SK-N-SH (cell line): Measurements from ENCODE around the gene CRB1. TPM values are rescaled to one million over a fixed set of nuclear protein-coding genes. Genes with fewer than 3 reads are reported as not detected.

Source experiments
- CTCF ChIA-PET: fragments of 300-600, 350-600 bp; formaldehyde crosslinking; extraction: SDS; loops from one replicate; lab custom pipeline; 2021; lab: Yijun Ruan, JAX
- POLR2A ChIA-PET: fragments of 350-600 bp; sonication (Branson Sonifier 250); formaldehyde crosslinking; extraction: SDS; loops from one replicate; lab custom pipeline; 2020; ENCODE audit warnings: antibody characterized with exemption, inconsistent platforms; lab: Yijun Ruan, JAX
- DNase-seq: peaks from one replicate; pipeline ENCODE4 v3.0.0; 2012
- H2AFZ ChIP-seq: fragments of 200-600 bp; sonication (generic); 2 replicates; pipeline ENCODE4 v1.8.1; 2016; ENCODE audit warnings: antibody characterized with exemption, mild to moderate bottlenecking, low read depth
- H3F3A ChIP-seq: fragments of 200-600 bp; sonication (generic); replicated peaks from 2 replicates; pipeline ENCODE3; 2016; ENCODE audit warnings: antibody characterized with exemption, mild to moderate bottlenecking; ENCODE audit not compliant: insufficient read depth
- H3K27ac ChIP-seq, 2 experiments: fragments of 200-500 bp in 1 of 2; fragments of 200-600 bp in 1 of 2; sonication (Bioruptor generic) in 1 of 2; sonication (generic), shearing (Covaris generic) in 1 of 2; 2 replicates each; pipeline versions ENCODE4 v1.5.1 to v1.6.1; 2014 to 2016; ENCODE audit warnings: low read depth in 2 of 2, inconsistent platforms in 1 of 2, low read length in 1 of 2, mild to moderate bottlenecking in 1 of 2, mixed read lengths in 1 of 2
- H3K27me3 ChIP-seq: fragments of 200-600 bp; sonication (generic), shearing (Covaris generic); 2 replicates; pipeline ENCODE4 v1.6.1; 2016; ENCODE audit warnings: mixed run types; ENCODE audit not compliant: insufficient read depth
- H3K36me3 ChIP-seq, 2 experiments: fragments of 200-500 bp in 1 of 2; fragments of 200-600 bp in 1 of 2; sonication (Bioruptor generic) in 1 of 2; sonication (generic) in 1 of 2; replicated peaks in 1 of 2; 2 replicates each; pipeline versions ENCODE3 to v1.5.1; 2014 to 2016; ENCODE audit warnings: low read length in 1 of 2, mild to moderate bottlenecking in 1 of 2; ENCODE audit not compliant: insufficient read depth in 2 of 2, control insufficient read depth in 1 of 2
- H3K4me1 ChIP-seq, 2 experiments: fragments of 200-500 bp in 1 of 2; fragments of 200-600 bp in 1 of 2; sonication (Bioruptor generic) in 1 of 2; sonication (generic), shearing (Covaris generic) in 1 of 2; 2 replicates each; pipeline versions ENCODE4 v1.5.1 to v1.6.1; 2014 to 2016; ENCODE audit warnings: low read depth in 1 of 2, low read length in 1 of 2, mixed run types in 1 of 2; ENCODE audit not compliant: insufficient read depth in 2 of 2, control insufficient read depth in 1 of 2
- H3K4me2 ChIP-seq: fragments of 200-600 bp; sonication (generic), shearing (Covaris generic); 2 replicates; pipeline ENCODE4 v1.6.1; 2017; ENCODE audit warnings: mixed run types
- H3K4me3 ChIP-seq, 2 experiments: fragments of 200-500 bp in 1 of 2; fragments of 200-600 bp in 1 of 2; sonication (Bioruptor generic) in 1 of 2; sonication (generic), shearing (Covaris generic) in 1 of 2; 2 replicates each; pipeline versions ENCODE4 v1.5.1 to v1.8.1; 2014 to 2016; ENCODE audit warnings: low read depth in 2 of 2, inconsistent platforms in 1 of 2, low read length in 1 of 2, mild to moderate bottlenecking in 1 of 2, mixed read lengths in 1 of 2, moderate library complexity in 1 of 2
- H3K79me2 ChIP-seq: fragments of 200-600 bp; sonication (generic); 2 replicates; pipeline ENCODE4 v1.8.1; 2017; ENCODE audit warnings: mild to moderate bottlenecking; ENCODE audit not compliant: insufficient read depth
- H3K9ac ChIP-seq: fragments of 200-600 bp; sonication (generic); 2 replicates; pipeline ENCODE4 v1.6.1; 2017; ENCODE audit warnings: mixed run types
- H3K9me2 ChIP-seq: fragments of 200-600 bp; sonication (generic); 2 replicates; pipeline ENCODE4 v1.6.1; 2017; ENCODE audit warnings: mixed run types
- H3K9me3 ChIP-seq: fragments of 200-600 bp; sonication (generic); 2 replicates; pipeline ENCODE4 v1.6.1; 2017; ENCODE audit warnings: mixed run types, mild to moderate bottlenecking, moderate library complexity
- H4K20me1 ChIP-seq: fragments of 200-600 bp; sonication (generic); 2 replicates; pipeline ENCODE4 v1.6.1; 2017; ENCODE audit warnings: mild to moderate bottlenecking, mixed run types; ENCODE audit not compliant: insufficient read depth
- CHD2 ChIP-seq: fragments of 150-350 bp; IDR thresholded peaks from 2 replicates; pipeline ENCODE4 v1.6.1; 2018; ENCODE audit warnings: low read length; ENCODE audit not compliant: partially characterized antibody
- EP300 ChIP-seq, 2 experiments: IDR thresholded peaks; 2 replicates each; pipeline versions ENCODE4 v1.4.0 to v1.6.1; 2012; ENCODE audit warnings: borderline replicate concordance in 1 of 2, low read depth in 1 of 2, low read length in 1 of 2
- FOXM1 ChIP-seq: IDR thresholded peaks from 2 replicates; pipeline ENCODE4 v1.4.0; 2012; ENCODE audit warnings: low read depth, mild to moderate bottlenecking
- GATA2 ChIP-seq: sonication (generic); formaldehyde crosslinking; IDR thresholded peaks from 2 replicates; pipeline ENCODE4 v1.5.0; 2020; ENCODE audit warnings: mild to moderate bottlenecking, missing genetic modification reagents
- MEF2A ChIP-seq: IDR thresholded peaks from 2 replicates; pipeline ENCODE4 v1.4.0; 2012; ENCODE audit warnings: low read depth, borderline replicate concordance
- MXI1 ChIP-seq: IDR thresholded peaks from 2 replicates; pipeline ENCODE4 v1.6.1; 2012; ENCODE audit warnings: mild to moderate bottlenecking, low read depth, low read length, improper control_type of control experiment
- RCOR1 ChIP-seq: fragments of 150-350 bp; IDR thresholded peaks from 2 replicates; pipeline ENCODE4 v1.6.1; 2017; ENCODE audit warnings: antibody characterized with exemption, low read length
- WGBS: methylation state at CpG from one replicate; pipeline ENCODE4 v1.1.6; 2017; ENCODE audit warnings: low lambda C conversion rate; 5-methylcytosine and 5-hydroxymethylcytosine counted together
- polyA plus RNA-seq, 3 experiments: library from polyadenylated mRNA; depleted of rRNA; stranded (reverse); fragments of >200 nt; gene quantifications; 2 replicates each; pipeline ENCODE4 v1.2.3, GENCODE V29; 2012
- TF ChIP-seq, protein P1 (sequence below): fragments of 200-600 bp; sonication (generic); IDR thresholded peaks from 2 replicates; pipeline ENCODE4 v1.6.1; 2017; ENCODE audit warnings: antibody characterized with exemption, mild to moderate bottlenecking, moderate library complexity

The CRB1 gene
- polyA plus RNA-seq, 1 of the 3 experiments (the other 2 are of a cell fraction) = 0.13 TPM

DNA sequence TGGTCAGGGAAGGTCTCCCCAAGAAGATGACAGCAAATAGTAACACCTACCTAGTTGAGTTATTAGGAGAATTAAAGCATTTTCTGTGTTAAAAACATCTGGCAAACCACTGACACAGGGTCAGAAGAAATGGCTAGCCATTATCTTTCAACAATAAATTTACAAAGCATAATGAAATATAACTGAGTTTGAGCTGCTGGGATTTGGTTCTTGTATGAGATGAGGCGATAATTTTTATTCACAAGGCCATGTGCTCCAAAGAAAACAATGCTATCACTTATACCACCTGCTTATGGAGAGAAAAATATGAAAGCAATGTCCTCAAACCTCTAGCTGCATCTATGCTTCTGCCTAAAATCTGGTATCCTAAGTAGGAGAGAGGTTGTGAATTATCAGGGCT lies 202.3 kb downstream of the CRB1 start:
- H3K4me3 ChIP-seq = no peak overlapping the region
- no peaks in the 10 kb centered on the region for H3K27me3 ChIP-seq
- H3K4me2 ChIP-seq = no peak overlapping the region
- no peaks in the 10 kb centered on the region for H3K36me3 ChIP-seq
- H3K9me2 ChIP-seq = no peaks in the 10 kb centered on the region
- no peaks in the 10 kb centered on the region for H3K79me2 ChIP-seq
- no peaks in the 10 kb centered on the region for H3K9me3 ChIP-seq
- peak; percentile 7 for DNase-seq
- 64% methylated on average over 1 of the region's 1 CpG for WGBS
- H3K4me1 ChIP-seq = peaks cover 0 to 26% of the 10 kb centered on the region in 2 experiments; a peak in 2 of 4 replicates
- H4K20me1 ChIP-seq = no peaks in the 10 kb centered on the region
- H2AFZ ChIP-seq = no peak overlapping the region
- TF ChIP-seq GATA2 (peak; percentile 77), RCOR1 (peak; percentile 94), MEF2A (no peak), CHD2 (peak; percentile 40), MXI1 (peak; percentile 49; the same call in 1 of the 2 replicates), EP300 (IDR thresholded peaks at IDR 0.05; ENCODE audit: borderline replicate concordance in 1 of 2, low read depth in 1 of 2, low read length in 1 of 2) (peak in 1 of 2 experiments; percentile 60; a peak in 1 of 4 replicates)
- TF ChIP-seq, protein P1, sequence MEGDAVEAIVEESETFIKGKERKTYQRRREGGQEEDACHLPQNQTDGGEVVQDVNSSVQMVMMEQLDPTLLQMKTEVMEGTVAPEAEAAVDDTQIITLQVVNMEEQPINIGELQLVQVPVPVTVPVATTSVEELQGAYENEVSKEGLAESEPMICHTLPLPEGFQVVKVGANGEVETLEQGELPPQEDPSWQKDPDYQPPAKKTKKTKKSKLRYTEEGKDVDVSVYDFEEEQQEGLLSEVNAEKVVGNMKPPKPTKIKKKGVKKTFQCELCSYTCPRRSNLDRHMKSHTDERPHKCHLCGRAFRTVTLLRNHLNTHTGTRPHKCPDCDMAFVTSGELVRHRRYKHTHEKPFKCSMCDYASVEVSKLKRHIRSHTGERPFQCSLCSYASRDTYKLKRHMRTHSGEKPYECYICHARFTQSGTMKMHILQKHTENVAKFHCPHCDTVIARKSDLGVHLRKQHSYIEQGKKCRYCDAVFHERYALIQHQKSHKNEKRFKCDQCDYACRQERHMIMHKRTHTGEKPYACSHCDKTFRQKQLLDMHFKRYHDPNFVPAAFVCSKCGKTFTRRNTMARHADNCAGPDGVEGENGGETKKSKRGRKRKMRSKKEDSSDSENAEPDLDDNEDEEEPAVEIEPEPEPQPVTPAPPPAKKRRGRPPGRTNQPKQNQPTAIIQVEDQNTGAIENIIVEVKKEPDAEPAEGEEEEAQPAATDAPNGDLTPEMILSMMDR = no peak
- TF ChIP-seq, all 33 proteins: peak for 5
- ChIA-PET CTCF (no interaction called here), POLR2A (no interaction called here)
- Histone ChIP-seq H3K9ac (no peak overlapping the region), H3F3A (no peaks in the 10 kb centered on the region), H3K27ac (no peak overlapping the region)

DNA sequence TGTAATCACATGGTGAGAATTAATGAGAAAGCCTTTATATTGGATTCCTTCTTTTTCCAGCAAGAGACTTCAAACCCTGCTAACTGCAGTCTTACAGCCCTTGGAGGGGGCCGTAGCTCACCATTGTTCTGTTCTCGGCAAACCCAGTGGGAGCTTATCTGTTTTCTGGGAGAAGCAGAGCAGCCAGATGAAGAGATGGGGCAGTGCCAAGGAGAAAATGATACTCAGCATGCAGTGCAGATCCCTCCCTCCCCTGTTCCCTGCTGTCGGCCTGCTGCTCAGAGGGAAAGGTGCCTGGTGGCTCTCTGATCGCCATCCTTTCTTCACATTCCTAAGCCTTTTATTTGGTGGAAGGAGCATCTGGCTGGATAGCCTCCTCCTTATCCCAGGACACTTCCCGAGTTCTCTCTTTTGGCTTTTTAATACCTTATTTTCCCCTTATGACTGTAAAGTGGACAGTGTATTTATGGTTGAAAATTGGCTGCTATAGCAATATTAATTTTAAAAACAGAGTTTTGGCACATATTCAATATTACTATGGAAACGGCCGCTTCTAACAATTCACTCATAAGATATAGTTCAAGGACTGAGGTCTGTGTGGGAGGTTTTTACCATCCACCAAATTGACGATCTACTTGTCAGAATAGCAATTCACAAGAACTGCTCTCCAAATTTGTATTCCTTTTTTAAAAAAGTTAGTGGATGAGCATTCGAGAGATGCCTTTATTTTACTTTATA lies 203.4 kb downstream of the CRB1 start:
- Histone ChIP-seq H3K4me3 (no peak overlapping the region), H3K27me3 (no peaks in the 10 kb centered on the region), H3K9me2 (no peaks in the 10 kb centered on the region), H3K4me2 (no peak overlapping the region), H3F3A (no peaks in the 10 kb centered on the region), H4K20me1 (no peaks in the 10 kb centered on the region), H3K9ac (no peak overlapping the region), H2AFZ (no peak overlapping the region), H3K9me3 (no peaks in the 10 kb centered on the region), H3K4me1 (peaks cover 0 to 23% of the 10 kb centered on the region in 2 experiments; a peak in 2 of 4 replicates), H3K27ac (no peak overlapping the region), H3K79me2 (no peaks in the 10 kb centered on the region), H3K36me3 (no peaks in the 10 kb centered on the region)
- ChIA-PET CTCF (no interaction called here), POLR2A (no interaction called here)
- DNase-seq = peak; percentile 27
- WGBS = 48% methylated on average over 9 of the region's 9 CpGs
- TF ChIP-seq RCOR1 = peak; percentile 19; the same call in 1 of the 2 replicates
- TF ChIP-seq EP300 (IDR thresholded peaks at IDR 0.05; ENCODE audit: borderline replicate concordance in 1 of 2, low read depth in 1 of 2, low read length in 1 of 2) = 0 out of 4 replicates have a peak, but pooled peaks of 1 of the 2 experiments have one; percentile 15
- TF ChIP-seq FOXM1 = no peak
- peak; percentile 48 for TF ChIP-seq GATA2
